K562 (cell line): Measurements from ENCODE around the gene SLC10A3. TPM values are rescaled to one million over a fixed set of nuclear protein-coding genes. Genes with fewer than 3 reads are reported as not detected.

ENCODE experiments used
- CCNT2 ChIP-seq: IDR thresholded peaks from 2 replicates; pipeline ENCODE4 v1.6.1; 2011; ENCODE audit warnings: borderline replicate concordance, low read depth, mild to moderate bottlenecking, moderate library complexity, mixed read lengths, low read length; ENCODE audit not compliant: insufficient read length; ENCODE audit errors: extremely low read depth
- CHCHD3 ChIP-seq: fragments of 250-450 bp; sonication (Bioruptor Pico); IDR thresholded peaks from 2 replicates; pipeline ENCODE4 v2.1.2; 2022; ENCODE audit warnings: mild to moderate bottlenecking
- E2F1 ChIP-seq: sonication (generic); formaldehyde crosslinking; IDR thresholded peaks from 2 replicates; pipeline ENCODE4 v1.8.1; 2023; ENCODE audit warnings: mild to moderate bottlenecking, missing genetic modification reagents, moderate library complexity
- EP300 ChIP-seq: IDR thresholded peaks from 2 replicates; pipeline ENCODE4 v1.6.1; 2012; ENCODE audit warnings: low read length, improper control_type of control experiment
- HLTF ChIP-seq: fragments of 450-650 bp; IDR thresholded peaks from 2 replicates; pipeline ENCODE4 v1.6.1; 2016
- HNRNPK ChIP-seq: fragments of 200-400 bp; formaldehyde crosslinking; IDR thresholded peaks from one replicate; pipeline ENCODE4 v1.6.1; 2018; ENCODE audit warnings: mild to moderate bottlenecking, low read depth, low read length; ENCODE audit not compliant: poor library complexity, severe bottlenecking
- HNRNPLL ChIP-seq: fragments of 200-400 bp; formaldehyde crosslinking; IDR thresholded peaks from 2 replicates; pipeline ENCODE4 v1.6.1; 2017; ENCODE audit warnings: low read length, low read depth, mild to moderate bottlenecking; ENCODE audit not compliant: poor library complexity, severe bottlenecking
- KLF1 ChIP-seq: fragments of 450-650 bp; IDR thresholded peaks from 2 replicates; pipeline ENCODE4 v1.6.1; 2016; ENCODE audit warnings: missing genetic modification characterization, missing compliant biosample characterization
- KLF13 ChIP-seq: fragments of 450-650 bp; IDR thresholded peaks from 2 replicates; pipeline ENCODE4 v1.6.1; 2016; ENCODE audit warnings: missing genetic modification characterization, low read depth, mild to moderate bottlenecking, missing compliant biosample characterization, moderate library complexity, borderline replicate concordance
- MTA2 ChIP-seq: fragments of 450-650 bp; IDR thresholded peaks from 2 replicates; pipeline ENCODE4 v1.6.1; 2016; ENCODE audit warnings: low read depth
- NCOA1 ChIP-seq: fragments of 450-650 bp; IDR thresholded peaks from 2 replicates; pipeline ENCODE4 v1.6.1; 2016; ENCODE audit warnings: low read depth
- NCOA4 ChIP-seq: fragments of 450-650 bp; IDR thresholded peaks from 2 replicates; pipeline ENCODE4 v1.6.1; 2018; ENCODE audit warnings: mild to moderate bottlenecking; ENCODE audit not compliant: partially characterized antibody
- NCOR1 ChIP-seq: fragments of 450-650 bp; IDR thresholded peaks from 2 replicates; pipeline ENCODE4 v1.6.1; 2016; ENCODE audit warnings: mild to moderate bottlenecking, moderate library complexity
- NR1H2 ChIP-seq: sonication (generic); formaldehyde crosslinking; IDR thresholded peaks from 2 replicates; pipeline ENCODE4 v1.4.0; 2020; ENCODE audit warnings: mild to moderate bottlenecking, missing genetic modification reagents
- SIN3B ChIP-seq: fragments of 450-650 bp; IDR thresholded peaks from 2 replicates; pipeline ENCODE4 v1.6.1; 2017; ENCODE audit warnings: low read depth, mild to moderate bottlenecking, moderate library complexity
- SMAD2 ChIP-seq: fragments of 150-350 bp; IDR thresholded peaks from 2 replicates; pipeline ENCODE4 v1.6.1; 2014; ENCODE audit warnings: low read depth, mild to moderate bottlenecking, low read length
- TEAD4 ChIP-seq, 2 experiments: sonication (generic) in 1 of 2; formaldehyde crosslinking in 1 of 2; IDR thresholded peaks; 2 replicates each; pipeline versions ENCODE4 v1.6.1 to v1.8.0; 2012 to 2022; ENCODE audit warnings: borderline replicate concordance in 1 of 2, inconsistent platforms in 1 of 2, low read length in 1 of 2, mild to moderate bottlenecking in 1 of 2, missing genetic modification reagents in 1 of 2
- ZNF121 ChIP-seq: sonication (generic); formaldehyde crosslinking; conservative IDR thresholded peaks from 2 replicates; pipeline ENCODE4 v1.8.0; 2022; ENCODE audit warnings: missing genetic modification reagents
- polyA plus RNA-seq, 8 experiments: library from polyadenylated mRNA; depleted of rRNA in 4 of 8; stranded (reverse) in 5 of 8; unstranded in 3 of 8; fragments of >200 nt; fragmentation: Nextera tagmentation in 2 of 8; fragmentation: Illumina TruSeq in 1 of 8; extraction: Ambion mirVana in 2 of 8; extraction: Trizol in 1 of 8; gene quantifications; 2 replicates each; pipeline versions ENCODE4 v1.2.1 to v1.2.3, GENCODE V29; 2011 to 2014; ENCODE audit warnings: inconsistent platforms in 1 of 8, missing spikeins in 1 of 8
- total RNA-seq, 7 experiments: library from RNA; depleted of rRNA in 6 of 7; stranded (reverse); fragments of >200 nt in 6 of 7; fragmentation: Illumina TruSeq in 2 of 7; extraction: Trizol in 2 of 7; gene quantifications; 2 replicates each; pipeline versions ENCODE4 v1.2.1 to v1.2.3, GENCODE V29; 2011 to 2021; ENCODE audit warnings: low replicate concordance in 1 of 7

The SLC10A3 gene
- total and polyA plus RNA-seq, 9 of the 15 experiments (the other 6 are each of a cell fraction or from before 2014, with no cell fraction given) = 5.2 to 30.6 (median 16.7) TPM

DNA sequence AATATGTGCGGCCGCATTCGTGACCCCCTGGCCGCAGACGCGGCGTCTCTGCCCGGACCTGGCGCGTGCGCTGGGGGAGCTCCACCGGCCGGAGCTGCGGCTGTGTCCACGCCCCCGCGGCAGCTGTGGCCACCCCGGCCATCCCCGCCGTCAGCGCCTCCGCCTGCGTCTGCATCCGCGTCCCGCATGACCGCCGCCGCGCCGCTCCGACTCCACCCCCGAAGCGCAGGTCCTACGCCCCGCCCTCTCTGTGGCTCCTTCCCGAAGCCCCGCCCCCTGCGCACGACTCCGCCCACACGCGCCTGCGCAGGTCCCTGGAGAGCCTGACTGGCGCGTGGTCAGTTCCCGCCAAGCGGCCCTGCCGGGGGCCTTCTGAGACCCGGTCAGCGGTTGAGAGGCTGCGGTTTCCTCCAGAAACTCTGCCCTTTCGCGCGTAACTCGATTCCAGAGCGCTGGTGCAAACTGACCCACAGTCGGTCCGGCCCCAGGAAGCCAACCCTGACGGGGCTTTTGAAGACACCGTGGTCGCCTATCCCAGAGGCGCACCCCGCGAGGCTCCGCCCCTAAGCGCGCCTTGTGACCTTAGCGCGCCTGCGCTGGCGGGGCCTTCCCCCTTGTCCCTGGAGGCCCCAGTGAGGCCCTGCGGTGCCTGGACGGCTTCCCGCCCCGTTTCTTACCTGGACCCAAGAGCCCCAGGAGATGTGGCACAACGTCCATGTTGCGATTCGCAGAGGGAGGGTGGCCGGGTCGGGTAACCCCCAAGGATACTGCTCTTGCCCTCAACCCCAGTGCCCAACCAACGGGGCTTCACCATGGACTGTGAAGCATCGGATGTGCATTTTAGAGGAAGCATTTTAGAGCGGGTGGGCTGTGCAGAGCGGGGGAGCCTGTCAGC lies 11.5 kb downstream of the SLC10A3 start, which contains the start of gene LAGE3 (continued):
- TF ChIP-seq CCNT2 (peak; percentile 64), SMAD2 (no peak), HNRNPK (peak; percentile 62), NCOA4 (no peak), CHCHD3 (no peak), SIN3B (no peak), HLTF (no peak), MTA2 (no peak), KLF13 (peak; percentile 7; the same call in 1 of the 2 replicates), EP300 (peak; percentile 7; the same call in 1 of the 2 replicates), HNRNPLL (peak; percentile 20), ZNF121 (no peak), NR1H2 (CRISPR knock-in tag) (no peak), NCOA1 (no peak), NCOR1 (peak; percentile 51), TEAD4 (IDR thresholded peaks at IDR 0.05; ENCODE audit: low read length) (no peak), TEAD4 (CRISPR knock-in tag; IDR thresholded peaks at IDR 0.05; ENCODE audit: borderline replicate concordance) (no peak), E2F1 (peak; percentile 99), KLF1 (tag) (0 out of 2 replicates have a peak, but pooled peaks have one; percentile 33)
